NT2/D1 (cell line): Measurements from ENCODE around the gene CCAR1.
"Not testable (repeated sequence)": the region's sequence is repeated elsewhere in the genome, so short reads cannot be mapped to it uniquely, and the experiment has no call there.

ENCODE experiments used
- DNase-seq: peaks from one replicate; pipeline ENCODE4 v3.0.0-alpha.2; 2011; ENCODE audit warnings: low read depth, low spot score
- H3K27me3 ChIP-seq: 2 replicates; pipeline ENCODE4 v1.6.0; 2011; ENCODE audit warnings: mild to moderate bottlenecking; ENCODE audit not compliant: insufficient read length, insufficient read depth
- H3K36me3 ChIP-seq: 2 replicates; pipeline ENCODE4 v1.6.1; 2011; ENCODE audit warnings: mild to moderate bottlenecking, low read length, mixed read lengths; ENCODE audit not compliant: insufficient read depth, insufficient read length
- H3K4me1 ChIP-seq: 2 replicates; pipeline ENCODE4 v1.5.1; 2011; ENCODE audit not compliant: insufficient read depth, insufficient read length
- H3K4me3 ChIP-seq: 2 replicates; pipeline ENCODE4 v1.5.1; 2011; ENCODE audit warnings: low read depth; ENCODE audit not compliant: insufficient read length
- H3K9ac ChIP-seq: 2 replicates; pipeline ENCODE4 v1.6.0; 2011; ENCODE audit warnings: low read depth; ENCODE audit not compliant: insufficient read length
- H3K9me3 ChIP-seq: 2 replicates; pipeline ENCODE4 v1.5.1; 2011; ENCODE audit warnings: mild to moderate bottlenecking, low read length; ENCODE audit not compliant: insufficient read depth
- SUZ12 ChIP-seq: IDR thresholded peaks from 2 replicates; pipeline ENCODE4 v1.6.1; 2011; ENCODE audit not compliant: insufficient read length, insufficient read depth; ENCODE audit errors: extremely low read depth
- YY1 ChIP-seq: IDR thresholded peaks from 2 replicates; pipeline ENCODE4 v1.6.1; 2011; ENCODE audit not compliant: insufficient read length, insufficient read depth
- ZNF274 ChIP-seq: IDR thresholded peaks from 2 replicates; pipeline ENCODE4 v1.6.1; 2011; ENCODE audit warnings: mild to moderate bottlenecking, low read depth, low read length

CCAR1 gene

GRCh38 chr10:68826764-68827591 is 105.9 kb downstream of the CCAR1 start, which contains the start of gene STOX1:
STOX1 (plus strand) TSS chr10:68827531; CDS start chr10:68827624, 93 bp downstream.
- peak; percentile 32 for DNase-seq
- H3K4me3 ChIP-seq: peak within 1 kb of the TSS; percentile 42
- H3K36me3 ChIP-seq: no peaks in the 10 kb centered on the region
- H3K9me3 ChIP-seq: no peaks in the 10 kb centered on the region
- no peak for TF ChIP-seq YY1
- TF ChIP-seq ZNF274: no peak
- no peak for TF ChIP-seq SUZ12
- peak within 1 kb of the TSS; percentile 71 for H3K9ac ChIP-seq
- H3K4me1 ChIP-seq: peaks cover 4% of the 10 kb centered on the region
- peaks cover 6% of the 10 kb centered on the region for H3K27me3 ChIP-seq

- not testable (repeated sequence) for DNase-seq, H3K9ac ChIP-seq, H3K27me3 ChIP-seq, H3K4me1 ChIP-seq, H3K9me3 ChIP-seq, H3K36me3 ChIP-seq
- H3K4me3 ChIP-seq: peak overlapping the region; percentile 42
These were observed 106.5 kb downstream of the CCAR1 start for GRCh38 chr10:68827592-68827959.

DNA sequence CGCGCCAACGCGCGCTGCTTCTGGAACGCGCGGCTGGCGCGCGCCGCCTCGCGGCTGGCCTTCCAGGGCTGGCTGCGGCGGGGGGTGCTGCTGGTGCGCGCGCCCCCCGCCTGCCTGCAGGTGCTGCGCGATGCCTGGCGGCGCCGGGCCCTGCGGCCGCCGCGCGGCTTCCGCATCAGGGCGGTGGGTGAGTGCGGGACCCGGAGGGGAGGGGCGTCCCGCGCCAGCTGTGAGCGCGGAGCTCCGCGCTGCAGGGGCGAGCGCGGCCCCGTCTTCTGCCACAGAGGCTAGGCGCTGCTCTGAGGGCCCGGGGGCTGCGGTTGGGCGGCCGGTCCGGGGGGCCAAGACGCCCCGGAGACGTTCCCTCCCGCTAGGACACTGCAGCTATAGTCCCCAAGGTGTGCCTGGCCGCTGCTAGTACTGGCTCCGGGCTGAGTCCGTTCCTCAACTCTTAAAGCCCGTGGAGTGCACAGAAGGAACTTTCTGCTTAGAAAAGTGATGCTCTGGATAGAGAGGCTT is 107.1 kb downstream of the CCAR1 start:
- DNase-seq: not testable (repeated sequence)

DNA sequence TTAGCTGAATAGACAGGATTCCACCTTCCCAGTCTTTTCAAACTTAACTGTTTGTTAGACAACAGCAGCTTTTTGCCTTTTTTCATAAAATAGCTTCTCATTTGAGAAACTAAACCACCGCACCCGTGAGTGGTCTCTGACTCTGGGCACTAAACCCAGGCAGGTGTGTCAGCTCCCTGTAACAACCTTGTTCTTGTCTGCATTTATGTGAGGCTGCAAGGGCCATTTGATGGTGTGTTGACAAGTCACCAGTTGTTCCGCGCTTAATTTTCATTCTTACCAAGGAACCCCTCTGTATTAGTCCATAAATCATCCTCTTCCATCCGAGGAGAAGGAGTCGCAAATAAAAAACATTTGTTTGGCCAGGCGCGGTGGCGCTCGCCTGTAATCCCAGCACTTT is 107.8 kb downstream of the CCAR1 start:
- H3K9me3 ChIP-seq: no peaks in the 10 kb centered on the region
- H3K27me3 ChIP-seq: peaks cover 6% of the 10 kb centered on the region
- TF ChIP-seq SUZ12: no peak
- no peak for TF ChIP-seq YY1
- no peak for TF ChIP-seq ZNF274
- H3K36me3 ChIP-seq: no peaks in the 10 kb centered on the region
- no peak for DNase-seq
- H3K9ac ChIP-seq: peak overlapping the region; percentile 71
- H3K4me1 ChIP-seq: peaks cover 7% of the 10 kb centered on the region
- peak overlapping the region; percentile 31 for H3K4me3 ChIP-seq

More for the DNA sequence above, 107.1 kb downstream of the CCAR1 start:
- not testable (repeated sequence) for H3K36me3 ChIP-seq, H3K27me3 ChIP-seq, H3K4me1 ChIP-seq, H3K9me3 ChIP-seq
- H3K9ac ChIP-seq: peak overlapping the region; percentile 71
- H3K4me3 ChIP-seq: peak overlapping the region; percentile 31

GRCh38 chr10:68829521-68829920 is 108.5 kb downstream of the CCAR1 start:
- no peaks in the 10 kb centered on the region for H3K36me3 ChIP-seq
- TF ChIP-seq YY1 (no peak), SUZ12 (no peak), ZNF274 (no peak)
- peaks cover 7% of the 10 kb centered on the region for H3K4me1 ChIP-seq
- H3K4me3 ChIP-seq: no peak overlapping the region
- no peak overlapping the region for H3K9ac ChIP-seq
- H3K27me3 ChIP-seq: peaks cover 6% of the 10 kb centered on the region
- H3K9me3 ChIP-seq: no peaks in the 10 kb centered on the region
- DNase-seq: no peak

DNA sequence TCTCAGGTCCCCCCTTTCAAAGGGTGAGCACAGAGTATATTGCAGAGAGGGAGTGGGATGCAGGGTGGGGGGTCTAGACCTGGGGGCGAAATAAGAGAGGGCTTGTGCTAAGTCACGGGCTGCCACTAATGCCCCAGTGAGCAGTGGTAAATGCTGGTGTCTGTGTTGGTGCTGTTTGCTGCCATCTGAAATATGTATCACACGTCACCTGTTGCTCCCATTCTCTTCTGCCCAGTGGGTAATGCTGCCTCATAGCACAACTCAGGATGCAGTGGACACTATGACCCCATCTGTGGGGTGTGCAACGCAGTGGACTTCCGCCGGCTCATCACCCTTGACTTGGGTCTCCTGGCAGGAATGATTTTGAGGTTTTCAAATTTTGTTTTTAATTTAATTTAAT is 108.9 kb downstream of the CCAR1 start:
- no peak overlapping the region for H3K4me3 ChIP-seq
- H3K9ac ChIP-seq: no peak overlapping the region
- H3K4me1 ChIP-seq: peaks cover 7% of the 10 kb centered on the region
- no peaks in the 10 kb centered on the region for H3K36me3 ChIP-seq
- no peaks in the 10 kb centered on the region for H3K9me3 ChIP-seq
- H3K27me3 ChIP-seq: peaks cover 6% of the 10 kb centered on the region
- no peak for TF ChIP-seq SUZ12
- no peak for TF ChIP-seq ZNF274
- TF ChIP-seq YY1: no peak
- DNase-seq: no peak

- Histone ChIP-seq H3K4me3 (no peak overlapping the region), H3K9me3 (no peaks in the 10 kb centered on the region), H3K4me1 (peaks cover 7% of the 10 kb centered on the region), H3K27me3 (peaks cover 6% of the 10 kb centered on the region), H3K9ac (no peak overlapping the region), H3K36me3 (no peaks in the 10 kb centered on the region)
- no peak for TF ChIP-seq YY1
- DNase-seq: no peak
These were observed 111.0 kb downstream of the CCAR1 start for GRCh38 chr10:68831961-68832455.

- Histone ChIP-seq H3K36me3 (no peaks in the 10 kb centered on the region), H3K4me1 (peaks cover 7% of the 10 kb centered on the region), H3K4me3 (no peak overlapping the region), H3K9me3 (no peaks in the 10 kb centered on the region), H3K9ac (no peak overlapping the region), H3K27me3 (peaks cover 6% of the 10 kb centered on the region)
- TF ChIP-seq ZNF274 (no peak), YY1 (no peak), SUZ12 (no peak)
- DNase-seq: no peak
These were observed 111.6 kb downstream of the CCAR1 start for GRCh38 chr10:68832601-68833000.
